NCI-H226 (cell line): ENCODE results near the gene LEO1.
"Not testable (repeated sequence)": the region's sequence is repeated elsewhere in the genome, so short reads cannot be mapped to it uniquely, and the experiment has no call there.

Experiments used
- DNase-seq: peaks from one replicate; pipeline ENCODE4 v3.0.0-alpha.2; 2015

The LEO1 gene

GRCh38 chr15:52003089-52003488 is 31.5 kb upstream of the LEO1 start:
- DNase-seq, result not testable (repeated sequence)

GRCh38 chr15:52002351-52002750 is 30.8 kb upstream of the LEO1 start:
- no peak for DNase-seq

GRCh38 chr15:51992953-51993352 is 21.4 kb upstream of the LEO1 start:
- peak; percentile 88 for DNase-seq

- DNase-seq, result no peak
These were observed 19.6 kb upstream of the LEO1 start for GRCh38 chr15:51991141-51991540.

GRCh38 chr15:51982770-51983103 is 11.2 kb upstream of the LEO1 start:
- DNase-seq, result no peak

- DNase-seq, result peak; percentile 81
These were observed 10.6 kb upstream of the LEO1 start for GRCh38 chr15:51982013-51982769.

GRCh38 chr15:51973775-51974174 is 2.2 kb upstream of the LEO1 start:
- DNase-seq, result no peak

GRCh38 chr15:51973220-51973619 is 1.6 kb upstream of the LEO1 start:
- DNase-seq, result no peak

- DNase-seq, result no peak
These were observed 575 bp downstream of the LEO1 start for GRCh38 chr15:51971032-51971374.

- DNase-seq, result no peak
These were observed 1.3 kb downstream of the LEO1 start for GRCh38 chr15:51970132-51970817.

GRCh38 chr15:51969728-51970127 is 1.9 kb downstream of the LEO1 start:
- DNase-seq, result no peak

- no peak for DNase-seq
These were observed 4.0 kb downstream of the LEO1 start for GRCh38 chr15:51967583-51967982.

- no peak for DNase-seq
These were observed 5.4 kb downstream of the LEO1 start for GRCh38 chr15:51966192-51966591.

GRCh38 chr15:51965691-51966090 is 5.9 kb downstream of the LEO1 start:
- no peak for DNase-seq

- no peak for DNase-seq
These were observed 16.1 kb downstream of the LEO1 start for GRCh38 chr15:51955504-51955903.

- no peak for DNase-seq
These were observed 18.8 kb downstream of the LEO1 start for GRCh38 chr15:51952805-51953204.

GRCh38 chr15:51947124-51947523 is 24.5 kb downstream of the LEO1 start:
- DNase-seq, result no peak

GRCh38 chr15:51939216-51939615 is 32.4 kb downstream of the LEO1 start:
- DNase-seq, result peak; percentile 64

- peak; percentile 38 for DNase-seq
These were observed 33.3 kb downstream of the LEO1 start for GRCh38 chr15:51938286-51938685.

GRCh38 chr15:51936105-51936478 is 35.5 kb downstream of the LEO1 start:
- DNase-seq, result no peak

GRCh38 chr15:51935466-51936104 is 36.0 kb downstream of the LEO1 start:
- DNase-seq, result peak; percentile 19

- DNase-seq, result no peak
These were observed 39.4 kb downstream of the LEO1 start for GRCh38 chr15:51932161-51932560.

GRCh38 chr15:51931638-51932037 is 39.9 kb downstream of the LEO1 start:
- DNase-seq, result no peak

- no peak for DNase-seq
These were observed 40.6 kb downstream of the LEO1 start for GRCh38 chr15:51931016-51931415.
